Lower lobe of right lung (tissue), 2 donors: Measurements from ENCODE around the gene MRM2. TPM values are rescaled to one million over a fixed set of nuclear protein-coding genes. Genes with fewer than 3 reads are reported as not detected.

Source experiments
- ATAC-seq, 2 donors: fragments of 200-7000 bp; cut with Tn5 transposase; one replicate each; pipeline ENCODE4 v1.9.1; 2020 to 2022; ENCODE audit warnings: mild to moderate bottlenecking in 2 of 2, moderate library complexity in 2 of 2
- DNase-seq: peaks from one replicate; pipeline ENCODE4 v3.0.0-alpha.2; 2020
- H3K27ac ChIP-seq: fragments of 200-600 bp; one replicate; pipeline ENCODE4 v1.8.0; 2022
- H3K27me3 ChIP-seq: fragments of 200-600 bp; one replicate; pipeline ENCODE4 v1.8.0; 2022; ENCODE audit warnings: low read depth
- H3K36me3 ChIP-seq: fragments of 200-600 bp; one replicate; pipeline ENCODE4 v1.8.0; 2022; ENCODE audit warnings: mild to moderate bottlenecking
- H3K4me1 ChIP-seq: fragments of 200-600 bp; one replicate; pipeline ENCODE4 v1.8.0; 2022
- H3K4me3 ChIP-seq: fragments of 200-600 bp; one replicate; pipeline ENCODE4 v1.8.0; 2022; ENCODE audit warnings: mild to moderate bottlenecking
- H3K9me3 ChIP-seq: fragments of 200-600 bp; one replicate; pipeline ENCODE4 v1.8.0; 2022
- CTCF ChIP-seq: fragments of 200-600 bp; IDR thresholded peaks from one replicate; pipeline ENCODE4 v1.8.0; 2022; ENCODE audit warnings: antibody characterized with exemption, mild to moderate bottlenecking
- intact Hi-C: fragments of 100-400 bp; cut with DNase I; formaldehyde crosslinking; loops from one replicate; pipeline ENCODE4 v1.11.0; 2022
- total RNA-seq: library from RNA; stranded (reverse); fragmentation: NEBNext Ultra II Directional; extraction: Animal tissue kit (Norgen Biotek cat#: 25700); gene quantifications from one replicate; pipeline ENCODE4 v1.2.1, GENCODE V29; 2021
- donor health status: DM: no; HTN: yes; CAD: no; lungs with severe emphysema.

The MRM2 gene
- total RNA-seq, 1 donor from 2014 or later = 22.6 TPM

DNA sequence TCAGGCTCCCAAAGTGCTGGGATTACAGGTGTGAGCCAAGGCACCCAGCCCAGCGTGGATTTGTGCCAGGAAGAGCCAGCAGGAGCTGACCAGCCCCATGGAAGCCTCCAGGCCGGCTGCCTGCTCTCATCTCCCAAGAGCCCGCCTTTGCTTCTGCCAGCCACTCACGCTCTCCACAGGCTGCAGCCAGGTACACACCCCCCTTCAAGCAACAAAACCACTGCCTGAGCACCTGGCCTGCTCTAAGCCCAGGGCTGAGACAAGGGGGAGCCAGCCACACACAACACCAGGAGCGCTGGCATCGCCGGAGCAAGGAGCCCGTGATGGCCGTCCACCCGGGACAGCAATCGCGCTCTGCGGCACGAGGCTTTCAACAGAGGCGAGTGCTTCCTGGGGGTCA lies 43.8 kb downstream of the MRM2 start:
- no peak for TF ChIP-seq CTCF
- intact Hi-C loops = no loop called here
- H3K4me1 ChIP-seq = no peaks in the 10 kb centered on the region
- H3K27me3 ChIP-seq = no peaks in the 10 kb centered on the region
- H3K36me3 ChIP-seq = peaks cover 42% of the 10 kb centered on the region
- peaks cover 10% of the 10 kb centered on the region for H3K9me3 ChIP-seq
- no peak overlapping the region for H3K27ac ChIP-seq
- DNase-seq (peak; percentile 87), ATAC-seq (peak; percentile 86 to 91)
- no peak overlapping the region for H3K4me3 ChIP-seq

DNA sequence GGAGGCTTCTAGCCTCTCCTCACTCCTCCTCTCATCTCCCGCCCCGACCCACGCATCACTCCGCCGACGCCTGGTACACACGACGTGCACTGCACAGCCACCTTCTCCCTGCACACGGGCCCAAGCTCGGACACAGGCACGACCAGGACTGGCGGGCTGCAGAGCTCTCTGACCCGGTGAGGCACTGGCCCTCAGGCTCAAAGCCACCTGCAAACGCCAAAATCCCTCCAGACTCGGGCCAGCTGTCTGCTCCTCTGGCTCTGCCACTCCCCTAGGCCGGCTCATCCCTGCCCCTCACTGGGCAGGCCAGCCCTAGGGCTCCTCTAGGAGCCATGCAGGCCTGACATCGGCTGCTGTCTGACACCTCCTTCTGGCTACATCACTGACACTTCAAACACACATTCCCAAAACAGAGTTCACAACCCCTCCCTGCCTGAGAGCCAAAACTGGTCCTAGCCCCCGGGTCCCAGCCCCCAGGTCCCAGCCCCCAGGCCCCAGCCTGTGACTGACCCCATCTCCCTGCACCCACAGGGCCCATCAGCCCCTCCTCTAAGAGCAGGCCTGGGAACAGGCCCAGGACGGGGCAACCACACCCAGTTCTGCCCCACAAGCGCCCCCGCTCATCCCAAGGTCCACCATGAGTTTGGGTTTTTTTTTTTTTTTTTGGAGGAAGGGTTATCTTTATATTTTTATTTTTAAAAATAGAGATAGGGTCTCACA lies 44.4 kb downstream of the MRM2 start:
- DNase-seq = no peak
- TF ChIP-seq CTCF = no peak
- Histone ChIP-seq H3K27me3 (no peaks in the 10 kb centered on the region), H3K27ac (no peak overlapping the region), H3K36me3 (peaks cover 42% of the 10 kb centered on the region), H3K4me1 (no peaks in the 10 kb centered on the region), H3K9me3 (peaks cover 10% of the 10 kb centered on the region), H3K4me3 (no peak overlapping the region)
- intact Hi-C loops = no loop called here
- ATAC-seq = no peak

DNA sequence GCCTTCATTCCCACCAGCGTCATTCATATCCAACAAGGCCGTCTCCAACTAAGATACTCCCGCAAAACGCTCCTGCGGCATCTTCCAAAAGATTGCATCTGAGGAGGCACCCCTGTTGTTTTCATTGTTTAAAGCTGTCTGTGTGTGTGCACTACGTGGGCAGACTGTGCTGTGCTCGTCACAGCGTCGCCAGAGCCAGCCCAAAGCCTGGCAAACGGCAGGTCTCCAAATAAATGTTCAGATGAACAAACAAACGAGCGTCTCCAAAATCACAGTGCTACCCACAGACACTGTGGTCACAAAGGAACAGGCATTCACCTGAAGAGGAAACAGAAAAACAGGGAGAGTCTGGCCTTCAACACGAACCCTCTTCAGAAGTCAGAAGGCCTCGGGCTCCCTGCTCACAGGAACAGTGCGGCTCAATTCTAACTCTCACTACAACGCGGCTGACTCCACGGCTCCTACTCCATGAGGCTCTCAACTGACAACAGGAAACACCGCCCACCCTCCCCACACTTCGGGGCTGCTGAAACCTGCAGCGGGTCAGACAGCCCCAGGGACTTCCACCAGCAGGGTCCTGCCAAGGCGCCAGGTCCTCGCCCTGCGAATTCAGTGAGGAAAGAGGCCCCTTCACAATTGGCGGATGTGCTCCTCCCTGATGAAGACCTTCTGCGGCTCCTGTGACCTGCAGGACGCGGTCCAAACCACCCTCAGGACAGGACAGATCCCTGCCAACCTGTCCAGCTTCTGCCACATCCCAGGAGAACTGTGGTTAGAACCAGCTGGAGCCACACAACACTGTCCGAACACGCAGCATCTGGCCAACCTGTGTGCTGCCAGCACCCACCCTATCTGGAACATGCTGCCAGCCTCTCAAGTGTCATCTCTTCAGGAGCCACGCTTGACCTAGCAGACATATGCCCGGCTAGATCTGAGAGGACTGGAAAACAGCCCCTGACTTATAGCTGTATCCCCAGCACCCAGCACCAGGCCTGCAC lies 45.3 kb downstream of the MRM2 start:
- Histone ChIP-seq H3K27me3 (no peaks in the 10 kb centered on the region), H3K4me1 (no peaks in the 10 kb centered on the region)
- no peak for TF ChIP-seq CTCF

DNA sequence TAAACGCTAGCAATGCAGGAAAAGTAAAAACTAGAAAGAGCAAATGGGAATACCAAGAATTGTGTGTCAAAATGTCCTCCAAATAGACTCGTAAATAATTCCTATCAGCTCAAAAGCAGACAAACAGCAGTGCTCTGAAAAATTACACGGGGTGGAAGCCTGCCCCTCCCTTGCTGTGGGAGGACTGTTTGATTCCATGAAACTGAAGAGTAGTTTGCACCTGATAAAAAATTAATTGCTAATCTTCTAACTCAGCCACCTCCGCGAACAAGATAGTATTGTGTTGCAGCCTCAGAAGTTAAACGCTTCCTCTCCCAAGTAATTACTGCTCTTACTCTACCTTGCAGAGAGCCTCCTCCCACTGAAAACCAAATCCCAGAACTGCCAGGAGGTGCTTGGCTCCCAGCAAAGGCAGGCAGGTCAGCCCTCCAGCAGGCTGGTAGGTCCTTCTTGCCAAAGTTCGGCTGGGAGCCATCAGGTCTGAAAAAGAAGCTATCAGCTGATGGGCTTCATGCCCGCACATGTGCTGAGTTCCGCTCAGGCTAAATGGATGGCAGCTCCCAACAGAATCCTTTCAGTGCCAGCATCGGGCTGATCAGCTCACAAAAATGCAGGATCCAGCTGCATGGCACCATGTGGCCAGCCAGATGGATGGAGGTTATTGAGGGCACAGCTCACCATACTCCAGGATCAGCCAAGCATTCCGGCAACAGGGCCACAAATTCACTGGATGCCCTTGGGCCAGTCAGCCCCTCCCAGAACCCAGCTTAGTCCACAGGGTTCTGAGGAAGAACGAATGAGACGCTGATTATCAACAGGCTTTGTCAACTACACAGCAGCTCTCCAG lies 46.4 kb downstream of the MRM2 start:
- DNase-seq (no peak), ATAC-seq (no peak)
- no peaks in the 10 kb centered on the region for H3K27me3 ChIP-seq
- no peak for TF ChIP-seq CTCF
- H3K27ac ChIP-seq = no peak overlapping the region
- peaks cover 10% of the 10 kb centered on the region for H3K9me3 ChIP-seq
- H3K36me3 ChIP-seq = peaks cover 28% of the 10 kb centered on the region
- intact Hi-C loops = no loop called here
- H3K4me3 ChIP-seq = no peak overlapping the region
- H3K4me1 ChIP-seq = no peaks in the 10 kb centered on the region

More for the DNA sequence above, 45.3 kb downstream of the MRM2 start:
- Histone ChIP-seq H3K27ac (no peak overlapping the region), H3K9me3 (peaks cover 10% of the 10 kb centered on the region), H3K36me3 (peaks cover 37% of the 10 kb centered on the region), H3K4me3 (no peak overlapping the region)
- DNase-seq (no peak), ATAC-seq (no peak)
- intact Hi-C loops = no loop called here
